H1 (cell line): Measurements from ENCODE around the gene GTSE1. TPM values are rescaled to one million over a fixed set of nuclear protein-coding genes. Genes with fewer than 3 reads are reported as not detected.

Experiments
- HDAC6 ChIP-seq: IDR thresholded peaks from one replicate; pipeline ENCODE4 v1.7.1; 2012; ENCODE audit warnings: low read depth, mild to moderate bottlenecking, inconsistent platforms, low read length, moderate library complexity
- SP2 ChIP-seq: IDR thresholded peaks from 2 replicates; pipeline ENCODE4 v1.6.1; 2012; ENCODE audit warnings: mild to moderate bottlenecking, low read length, inconsistent platforms
- YY1 ChIP-seq: IDR thresholded peaks from 2 replicates; pipeline ENCODE4 v1.6.1; 2011; ENCODE audit warnings: low read depth, mild to moderate bottlenecking, low read length
- polyA plus RNA-seq, 7 experiments: library from polyadenylated mRNA; depleted of rRNA in 3 of 7; stranded (reverse) in 5 of 7; unstranded in 2 of 7; fragments of >200 nt in 5 of 7; fragments of 200-250 nt in 2 of 7; gene quantifications; 1 replicate in 5 of 7; 2 replicates in 1 of 7; 4 replicates in 1 of 7; pipeline versions ENCODE4 v1.2.1 to v1.2.3, GENCODE V29; 2011 to 2013; ENCODE audit warnings: missing spikeins in 2 of 7, mixed read lengths in 2 of 7
- total RNA-seq: library from RNA; stranded (reverse); fragmentation: NEBNext Ultra II Directional; extraction: Animal tissue kit (Norgen Biotek cat#: 25700); gene quantifications from 2 replicates; pipeline ENCODE4 v1.2.1, GENCODE V29; 2021

GTSE1 gene
- total and polyA plus RNA-seq, 2 of the 8 experiments (the other 6 are each of a cell fraction or from before 2014, with no cell fraction given), result 17.5 to 38.6 TPM

GRCh38 chr22:46366327-46366731, 69.7 kb downstream of the GTSE1 start (continued):
- TF ChIP-seq YY1 (no peak), SP2 (no peak), HDAC6 (no peak)
